ENCODE results near the gene CDC42BPB.

GRCh38 chr14:102947321-102948103 is 109.8 kb downstream of the CDC42BPB start:
- TF ChIP-seq, protein P1, sequence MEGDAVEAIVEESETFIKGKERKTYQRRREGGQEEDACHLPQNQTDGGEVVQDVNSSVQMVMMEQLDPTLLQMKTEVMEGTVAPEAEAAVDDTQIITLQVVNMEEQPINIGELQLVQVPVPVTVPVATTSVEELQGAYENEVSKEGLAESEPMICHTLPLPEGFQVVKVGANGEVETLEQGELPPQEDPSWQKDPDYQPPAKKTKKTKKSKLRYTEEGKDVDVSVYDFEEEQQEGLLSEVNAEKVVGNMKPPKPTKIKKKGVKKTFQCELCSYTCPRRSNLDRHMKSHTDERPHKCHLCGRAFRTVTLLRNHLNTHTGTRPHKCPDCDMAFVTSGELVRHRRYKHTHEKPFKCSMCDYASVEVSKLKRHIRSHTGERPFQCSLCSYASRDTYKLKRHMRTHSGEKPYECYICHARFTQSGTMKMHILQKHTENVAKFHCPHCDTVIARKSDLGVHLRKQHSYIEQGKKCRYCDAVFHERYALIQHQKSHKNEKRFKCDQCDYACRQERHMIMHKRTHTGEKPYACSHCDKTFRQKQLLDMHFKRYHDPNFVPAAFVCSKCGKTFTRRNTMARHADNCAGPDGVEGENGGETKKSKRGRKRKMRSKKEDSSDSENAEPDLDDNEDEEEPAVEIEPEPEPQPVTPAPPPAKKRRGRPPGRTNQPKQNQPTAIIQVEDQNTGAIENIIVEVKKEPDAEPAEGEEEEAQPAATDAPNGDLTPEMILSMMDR (optimal IDR thresholded peaks at IDR 0.05 in 1 of 3, IDR thresholded peaks at IDR 0.05 in 1 of 3, conservative IDR thresholded peaks at IDR 0.05 in 1 of 3; ENCODE audit: extremely low read depth in 1 of 3, insufficient read depth in 2 of 3, low read length in 3 of 3) = no peak
- no peak for TF ChIP-seq EZH2 (IDR thresholded peaks at IDR 0.05; ENCODE audit: low read length)
